SIG-M5 treated with dmso at 0.1 percent for 504 hours (cell line): ENCODE measurements around the gene RBP5.

Source experiments
- DNase-seq: peaks from one replicate; lab custom pipeline; 2025; ENCODE audit not compliant: unreplicated experiment; lab: John Stamatoyannopoulos, UW

The RBP5 gene

DNA sequence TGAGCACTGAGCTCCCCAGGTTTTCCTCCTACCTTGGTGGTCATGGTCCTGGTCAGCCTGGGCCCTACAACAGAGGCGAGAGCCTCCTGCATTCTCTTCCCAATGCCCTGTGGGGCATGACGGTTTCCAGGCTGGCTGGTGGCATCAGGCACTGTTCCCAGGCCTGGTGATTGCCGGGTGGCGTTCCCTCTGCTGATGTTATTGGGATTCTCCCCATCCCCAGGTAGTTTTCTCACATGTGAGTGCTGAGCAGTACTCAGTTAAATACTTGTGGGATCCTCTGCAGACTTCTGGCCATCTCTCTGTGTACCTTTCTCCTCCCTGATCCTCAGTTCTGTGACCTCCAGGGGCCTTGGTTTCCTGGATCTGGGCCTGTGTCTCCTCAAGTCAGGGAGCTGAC is 52.2 kb downstream of the RBP5 start:
- DNase-seq, result no peak

GRCh38 chr12:7075939-7076338 is 52.8 kb downstream of the RBP5 start:
- no peak for DNase-seq

- DNase-seq, result no peak
Observed at GRCh38 chr12:7075518-7075917, 53.2 kb downstream of the RBP5 start.

DNA sequence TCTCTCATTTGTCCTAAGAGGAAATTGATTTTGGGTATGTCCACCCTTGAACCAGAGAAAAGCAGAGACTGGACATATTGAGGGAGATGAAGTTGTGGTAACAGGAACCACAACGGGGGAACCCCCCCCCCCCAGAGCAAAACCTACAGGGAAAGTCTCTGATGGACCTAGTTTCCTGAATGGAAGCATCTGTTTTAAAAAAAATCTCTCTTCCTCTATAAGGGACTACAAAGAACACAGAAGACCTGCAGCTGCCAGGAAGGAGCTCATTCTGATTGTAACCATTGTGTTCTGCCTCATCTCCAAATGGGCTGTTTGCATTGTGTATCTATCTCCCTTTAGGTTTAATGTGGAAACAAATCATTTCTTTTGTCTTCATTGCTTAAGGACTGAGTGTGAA is 54.7 kb downstream of the RBP5 start:
- DNase-seq, result no peak
